ENCODE results near the gene CAMK2B.

The CAMK2B gene

GRCh38 chr7:44215531-44215930, 109.9 kb downstream of the CAMK2B start:
- H3K4me1 ChIP-seq (ENCODE audit: low read depth, poor library complexity, severe bottlenecking): no peaks in the 10 kb centered on the region
- H4K20me1 ChIP-seq (ENCODE audit: insufficient read depth): no peaks in the 10 kb centered on the region
- H3K27me3 ChIP-seq (ENCODE audit: insufficient read depth, low read depth): no peaks in the 10 kb centered on the region
- no peaks in the 10 kb centered on the region for H3K36me3 ChIP-seq (ENCODE audit: insufficient read depth)
- H3K9ac ChIP-seq: no peak overlapping the region
- TF ChIP-seq CTCF (conservative IDR thresholded peaks at IDR 0.05; ENCODE audit: low read depth, low read length): no peak
- no peak overlapping the region for H3K4me2 ChIP-seq
- H3K79me2 ChIP-seq (ENCODE audit: insufficient read depth, low read depth): no peaks in the 10 kb centered on the region
- no peak overlapping the region for H3K4me3 ChIP-seq (IDR thresholded peaks at IDR 0.05; ENCODE audit: insufficient read depth, low read depth, low read length)
- H3K27ac ChIP-seq: no peak overlapping the region
- no peak overlapping the region for H2AFZ ChIP-seq (ENCODE audit: low read depth)

GRCh38 chr7:44213877-44214388, 111.5 kb downstream of the CAMK2B start:
- TF ChIP-seq CTCF (conservative IDR thresholded peaks at IDR 0.05; ENCODE audit: low read depth, low read length): no peak
- Histone ChIP-seq H3K4me1 (ENCODE audit: low read depth, poor library complexity, severe bottlenecking) (no peaks in the 10 kb centered on the region), H3K9ac (no peak overlapping the region), H3K27ac (no peak overlapping the region), H3K4me3 (IDR thresholded peaks at IDR 0.05; ENCODE audit: insufficient read depth, low read depth, low read length) (no peak overlapping the region), H3K79me2 (ENCODE audit: insufficient read depth, low read depth) (no peaks in the 10 kb centered on the region), H2AFZ (ENCODE audit: low read depth) (no peak overlapping the region), H4K20me1 (ENCODE audit: insufficient read depth) (no peaks in the 10 kb centered on the region), H3K36me3 (ENCODE audit: insufficient read depth) (peaks cover 6% of the 10 kb centered on the region; the same call in 1 of the 2 replicates), H3K27me3 (ENCODE audit: insufficient read depth, low read depth) (no peaks in the 10 kb centered on the region), H3K4me2 (no peak overlapping the region)

- H3K4me2 ChIP-seq: no peak overlapping the region
- no peak overlapping the region for H3K27ac ChIP-seq
- no peaks in the 10 kb centered on the region for H3K27me3 ChIP-seq (ENCODE audit: insufficient read depth, low read depth)
- peaks cover 7% of the 10 kb centered on the region; the same call in 1 of the 2 replicates for H3K36me3 ChIP-seq (ENCODE audit: insufficient read depth)
- H2AFZ ChIP-seq (ENCODE audit: low read depth): no peak overlapping the region
- H4K20me1 ChIP-seq (ENCODE audit: insufficient read depth): no peaks in the 10 kb centered on the region
- no peak for TF ChIP-seq CTCF (conservative IDR thresholded peaks at IDR 0.05; ENCODE audit: low read depth, low read length)
- H3K79me2 ChIP-seq (ENCODE audit: insufficient read depth, low read depth): no peaks in the 10 kb centered on the region
- H3K9ac ChIP-seq: no peak overlapping the region
- no peaks in the 10 kb centered on the region for H3K4me1 ChIP-seq (ENCODE audit: low read depth, poor library complexity, severe bottlenecking)
- H3K4me3 ChIP-seq (IDR thresholded peaks at IDR 0.05; ENCODE audit: insufficient read depth, low read depth, low read length): no peak overlapping the region
Measured at GRCh38 chr7:44213206-44213876, 112.1 kb downstream of the CAMK2B start.

- TF ChIP-seq CTCF (conservative IDR thresholded peaks at IDR 0.05; ENCODE audit: low read depth, low read length): no peak
- H3K4me3 ChIP-seq (IDR thresholded peaks at IDR 0.05; ENCODE audit: insufficient read depth, low read depth, low read length): no peak overlapping the region
- peaks cover 7% of the 10 kb centered on the region; the same call in 1 of the 2 replicates for H3K36me3 ChIP-seq (ENCODE audit: insufficient read depth)
Measured at GRCh38 chr7:44212581-44213184, 112.7 kb downstream of the CAMK2B start.

More at GRCh38 chr7:44212581-44213184, 112.7 kb downstream of the CAMK2B start:
- no peaks in the 10 kb centered on the region for H3K4me1 ChIP-seq (ENCODE audit: low read depth, poor library complexity, severe bottlenecking)
- no peaks in the 10 kb centered on the region for H3K27me3 ChIP-seq (ENCODE audit: insufficient read depth, low read depth)
- H4K20me1 ChIP-seq (ENCODE audit: insufficient read depth): no peaks in the 10 kb centered on the region
- no peak overlapping the region for H3K4me2 ChIP-seq
- no peaks in the 10 kb centered on the region for H3K79me2 ChIP-seq (ENCODE audit: insufficient read depth, low read depth)
- no peak overlapping the region for H3K9ac ChIP-seq
- H3K27ac ChIP-seq: no peak overlapping the region
- H2AFZ ChIP-seq (ENCODE audit: low read depth): no peak overlapping the region
